Inferior parietal cortex (tissue), 1 donor: ENCODE measurements around the gene VIL1.

ENCODE experiments used
- DNase-seq: peaks from one replicate; pipeline ENCODE4 v3.0.0-alpha.2; 2016; ENCODE audit errors: extremely low spot score

VIL1 gene

DNA sequence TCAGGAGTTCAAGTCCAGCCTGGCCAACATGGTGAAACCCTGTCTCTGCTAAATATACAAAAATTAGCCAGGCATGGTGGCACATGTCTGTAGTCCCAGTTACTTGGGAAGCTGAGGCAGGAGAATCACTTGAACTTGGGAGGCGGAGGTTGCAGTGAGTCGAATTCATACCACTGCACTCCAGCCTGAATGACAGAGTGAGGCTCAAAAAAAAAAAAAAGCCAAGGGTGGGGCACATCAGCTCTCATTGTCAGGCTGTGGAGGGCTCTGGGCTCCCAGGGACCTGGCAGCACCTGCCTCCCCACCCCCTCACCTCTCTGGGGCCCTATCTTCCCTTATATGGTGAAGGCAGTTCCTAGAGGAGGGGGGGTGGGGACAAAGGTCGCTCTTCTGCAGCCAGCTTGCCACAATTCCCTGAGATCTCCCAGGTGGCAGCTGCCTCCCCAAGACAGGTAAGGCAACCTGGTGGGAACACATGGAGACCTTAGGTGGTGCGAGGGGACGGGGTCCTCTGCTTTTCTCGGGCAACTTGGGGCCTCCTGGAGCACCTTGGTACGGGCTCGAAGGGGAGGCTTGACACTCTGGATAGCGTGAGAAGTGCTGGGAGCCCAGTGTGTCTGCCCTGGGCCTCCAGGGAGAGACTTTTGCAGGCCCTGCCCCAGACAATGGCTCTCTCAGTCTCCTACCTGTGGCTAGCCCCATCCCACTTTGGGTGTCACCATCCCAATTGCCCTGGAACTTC is at the start of gene VIL1:
Gene VIL1 (plus strand): TSS at position 407 of the 742 bp plus-strand sequence. CDS start 4,656 bp downstream, outside the sequence.
- DNase-seq, result no peak

DNA sequence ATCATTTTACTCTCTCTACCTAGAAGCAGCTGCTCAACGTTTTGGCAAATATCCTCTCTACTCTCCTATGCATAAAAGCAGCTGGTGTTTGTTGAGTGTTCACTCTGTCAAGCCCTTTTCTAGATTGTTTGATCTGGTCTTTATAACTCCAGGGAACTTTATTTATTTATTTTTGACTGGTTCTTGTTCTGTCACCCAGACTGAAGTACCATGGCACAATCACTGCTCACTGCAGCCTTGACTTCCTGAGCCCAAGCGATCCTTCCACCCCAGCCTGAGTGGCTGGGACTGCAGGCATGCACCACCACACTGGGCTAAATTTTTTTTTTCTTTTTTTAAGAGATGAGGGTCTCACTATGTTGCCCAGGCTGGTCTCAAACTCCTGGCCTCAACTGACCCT is 49.6 kb upstream of the VIL1 start:
- DNase-seq, result no peak

DNA sequence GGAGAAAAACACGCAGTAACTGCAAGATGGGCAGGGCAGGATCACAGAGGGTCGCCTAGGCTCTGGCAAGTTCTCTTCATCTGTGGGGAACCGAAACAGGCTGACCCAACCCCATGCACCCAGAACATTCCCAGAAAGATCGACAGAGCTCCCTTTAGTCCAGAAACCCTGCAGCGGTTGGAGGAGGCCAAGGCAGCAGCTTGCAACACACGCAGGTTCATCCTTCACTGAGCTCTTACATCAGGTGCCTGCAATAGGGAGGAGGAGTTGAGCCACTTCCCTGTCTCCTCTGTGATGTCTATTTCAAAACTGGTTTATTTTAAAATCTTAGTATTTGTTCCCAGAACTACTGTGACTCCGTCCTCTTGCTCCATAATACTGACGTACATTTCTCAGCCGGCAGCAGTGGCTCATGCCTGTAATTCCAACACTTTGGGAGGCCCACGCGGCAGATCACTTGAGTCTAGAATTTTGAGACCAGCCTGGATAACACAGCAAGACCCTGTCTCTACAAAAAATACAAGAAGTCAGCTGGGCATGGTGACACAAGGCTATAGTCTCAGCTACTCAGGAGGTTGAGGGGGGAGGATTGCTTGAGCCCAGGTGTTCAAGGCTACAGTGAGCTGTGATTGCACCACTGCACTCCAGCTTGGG is 48.4 kb upstream of the VIL1 start:
- DNase-seq, result no peak

DNA sequence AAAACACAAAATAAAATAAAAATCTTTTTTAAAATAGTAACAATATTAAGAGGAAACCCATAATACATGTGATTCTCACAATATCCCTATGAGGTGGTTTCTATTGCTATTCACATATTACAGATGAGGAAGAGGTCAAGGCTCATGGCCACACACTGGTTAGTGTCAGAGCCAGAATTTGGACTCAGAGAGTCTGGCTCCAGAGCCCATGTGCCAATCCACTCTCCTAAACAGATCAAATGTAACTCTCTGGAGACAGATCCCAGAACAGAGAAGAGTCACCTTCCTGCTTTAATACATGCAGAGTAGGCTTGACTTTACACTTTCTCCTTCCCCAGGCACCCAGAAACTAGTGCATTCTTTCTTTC is 47.0 kb upstream of the VIL1 start:
- no peak for DNase-seq

DNA sequence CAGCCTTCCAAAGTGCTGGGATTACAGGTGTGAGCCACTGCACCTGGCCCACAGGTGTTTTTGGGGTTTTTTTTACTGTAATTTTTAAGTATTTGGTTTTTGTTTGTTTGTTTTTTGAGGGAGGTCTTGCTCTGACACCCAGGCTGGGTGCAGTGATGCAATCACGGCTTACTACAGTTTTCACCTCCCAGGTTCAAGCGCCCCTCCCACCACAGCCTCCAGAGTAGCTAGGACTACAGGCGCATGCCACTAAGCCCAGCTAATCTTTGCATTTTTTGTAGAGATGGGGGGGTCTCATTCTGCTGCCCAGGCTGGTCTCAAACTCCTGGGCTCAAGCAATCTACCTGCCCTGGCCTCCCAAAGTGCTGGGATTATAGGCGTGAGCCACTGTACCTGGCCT is 44.1 kb upstream of the VIL1 start:
- no peak for DNase-seq

DNA sequence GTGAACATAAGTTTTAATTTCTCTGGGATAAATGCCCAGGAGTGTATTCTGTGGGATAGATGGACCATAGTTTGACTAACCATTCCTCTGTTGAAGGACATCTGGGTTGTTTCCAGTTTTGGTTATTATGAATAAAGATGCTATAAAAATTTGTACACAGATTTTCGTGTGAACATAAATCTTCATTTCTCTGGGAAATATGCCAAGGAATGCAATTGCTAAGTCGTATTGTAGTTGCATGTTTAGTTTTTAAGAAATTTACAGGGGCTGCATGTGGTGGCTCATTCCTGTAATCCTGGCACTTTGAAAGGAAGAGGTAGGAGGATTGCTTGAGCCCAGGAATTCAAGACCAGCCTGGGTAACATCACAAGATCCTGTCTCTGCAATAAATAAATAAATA is 43.7 kb upstream of the VIL1 start:
- no peak for DNase-seq

DNA sequence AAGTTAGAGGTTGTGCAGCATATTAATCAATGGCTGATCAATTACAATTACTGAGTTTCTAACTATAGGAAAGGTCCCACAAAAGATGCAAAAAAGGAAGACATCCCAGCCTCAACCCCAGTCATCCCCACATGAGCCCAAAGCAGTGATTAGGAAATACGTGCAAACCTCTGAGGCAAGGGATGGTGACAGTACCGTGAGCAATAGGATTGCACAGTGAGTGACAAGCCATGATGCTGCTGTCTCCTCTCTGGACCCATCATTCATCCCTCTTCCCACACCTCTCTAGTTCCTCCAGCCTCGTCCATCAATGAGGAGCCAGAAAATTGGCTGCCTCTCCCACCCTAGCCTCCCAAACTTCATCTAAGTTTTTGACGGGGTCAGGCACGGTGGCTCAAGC is 40.9 kb upstream of the VIL1 start:
- DNase-seq, result no peak

DNA sequence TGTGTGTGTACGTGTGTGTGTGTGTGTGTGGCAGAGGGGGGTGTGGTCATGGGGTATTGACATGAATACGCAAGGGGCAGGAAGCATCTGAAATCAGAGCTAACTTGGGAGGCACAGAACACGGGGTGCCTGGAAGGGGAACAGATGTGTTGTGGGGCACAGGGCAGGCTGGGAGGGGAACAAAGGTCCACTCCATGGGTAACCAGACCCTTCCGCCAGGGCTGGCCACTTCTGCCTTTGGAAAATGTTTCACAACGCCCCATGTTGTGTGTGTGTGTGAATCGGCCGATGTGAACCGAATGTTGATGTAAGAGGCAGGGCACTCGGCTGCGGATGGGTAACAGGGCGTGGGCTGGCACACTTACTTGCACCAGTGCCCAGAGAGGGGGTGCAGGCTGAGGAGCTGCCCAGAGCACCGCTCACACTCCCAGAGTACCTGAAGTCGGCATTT is 37.0 kb upstream of the VIL1 start, which contains the start of gene SLC11A1:
Gene SLC11A1 (plus strand): TSS at position 358 of the 451 bp plus-strand sequence. CDS start 96 bp downstream, outside the sequence.
- DNase-seq, result no peak

DNA sequence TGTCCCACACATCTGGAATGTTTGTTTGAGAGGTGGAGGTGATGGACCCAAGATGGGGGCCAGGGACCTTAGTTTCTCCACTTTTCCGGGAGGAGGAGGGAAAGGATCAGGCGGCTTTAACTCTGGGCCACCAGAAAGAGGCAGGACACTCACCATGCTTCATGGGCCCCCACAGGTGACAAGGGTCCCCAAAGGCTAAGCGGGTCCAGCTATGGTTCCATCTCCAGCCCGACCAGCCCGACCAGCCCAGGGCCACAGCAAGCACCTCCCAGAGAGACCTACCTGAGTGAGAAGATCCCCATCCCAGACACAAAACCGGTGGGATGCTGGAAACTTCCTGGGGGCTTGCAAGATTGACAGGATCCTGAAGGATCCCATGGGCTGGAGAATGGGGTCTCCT is 36.1 kb upstream of the VIL1 start:
- DNase-seq, result no peak

DNA sequence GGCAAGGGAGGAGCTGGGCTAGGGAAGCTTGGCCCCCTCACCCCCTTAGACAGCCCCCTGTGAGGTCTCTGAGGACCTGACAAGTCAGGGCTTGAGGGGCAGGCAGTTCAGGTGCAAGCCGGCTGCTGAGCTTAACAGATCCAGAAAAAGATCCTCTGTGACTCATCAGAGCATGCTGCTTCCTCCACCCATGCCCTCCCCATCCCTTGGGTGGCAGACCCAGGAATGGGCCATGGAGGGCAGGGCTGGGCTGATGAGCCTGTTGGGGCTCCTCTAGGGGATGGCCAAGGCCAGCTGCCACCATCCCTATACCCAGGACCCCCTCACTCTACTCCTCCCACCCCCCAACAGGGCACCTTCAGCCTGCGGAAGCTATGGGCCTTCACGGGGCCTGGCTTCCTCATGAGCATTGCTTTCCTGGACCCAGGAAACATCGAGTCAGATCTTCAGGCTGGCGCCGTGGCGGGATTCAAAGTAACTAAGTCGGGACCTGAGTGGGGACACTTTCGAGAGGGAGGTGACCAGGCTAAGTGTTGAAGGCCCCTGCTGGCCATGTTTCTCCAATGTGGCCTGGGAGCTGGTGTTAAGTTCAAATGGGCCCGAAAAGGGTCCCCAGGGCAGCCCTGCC is 34.9 kb upstream of the VIL1 start:
- no peak for DNase-seq

DNA sequence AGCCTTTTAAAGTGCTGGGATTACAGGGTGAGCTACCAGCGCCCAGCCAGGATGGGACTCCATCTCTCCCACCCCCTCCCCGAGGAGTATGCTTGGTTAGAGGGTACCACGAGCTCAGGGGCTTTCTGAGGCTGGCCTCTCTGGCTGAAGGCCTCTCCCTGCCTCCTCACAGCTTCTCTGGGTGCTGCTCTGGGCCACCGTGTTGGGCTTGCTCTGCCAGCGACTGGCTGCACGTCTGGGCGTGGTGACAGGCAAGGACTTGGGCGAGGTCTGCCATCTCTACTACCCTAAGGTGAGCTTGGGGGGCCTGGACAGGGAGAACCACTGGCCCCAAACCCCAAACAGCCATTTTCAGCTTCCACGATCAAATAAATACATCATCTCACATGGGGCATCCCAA is 33.9 kb upstream of the VIL1 start:
- no peak for DNase-seq

DNA sequence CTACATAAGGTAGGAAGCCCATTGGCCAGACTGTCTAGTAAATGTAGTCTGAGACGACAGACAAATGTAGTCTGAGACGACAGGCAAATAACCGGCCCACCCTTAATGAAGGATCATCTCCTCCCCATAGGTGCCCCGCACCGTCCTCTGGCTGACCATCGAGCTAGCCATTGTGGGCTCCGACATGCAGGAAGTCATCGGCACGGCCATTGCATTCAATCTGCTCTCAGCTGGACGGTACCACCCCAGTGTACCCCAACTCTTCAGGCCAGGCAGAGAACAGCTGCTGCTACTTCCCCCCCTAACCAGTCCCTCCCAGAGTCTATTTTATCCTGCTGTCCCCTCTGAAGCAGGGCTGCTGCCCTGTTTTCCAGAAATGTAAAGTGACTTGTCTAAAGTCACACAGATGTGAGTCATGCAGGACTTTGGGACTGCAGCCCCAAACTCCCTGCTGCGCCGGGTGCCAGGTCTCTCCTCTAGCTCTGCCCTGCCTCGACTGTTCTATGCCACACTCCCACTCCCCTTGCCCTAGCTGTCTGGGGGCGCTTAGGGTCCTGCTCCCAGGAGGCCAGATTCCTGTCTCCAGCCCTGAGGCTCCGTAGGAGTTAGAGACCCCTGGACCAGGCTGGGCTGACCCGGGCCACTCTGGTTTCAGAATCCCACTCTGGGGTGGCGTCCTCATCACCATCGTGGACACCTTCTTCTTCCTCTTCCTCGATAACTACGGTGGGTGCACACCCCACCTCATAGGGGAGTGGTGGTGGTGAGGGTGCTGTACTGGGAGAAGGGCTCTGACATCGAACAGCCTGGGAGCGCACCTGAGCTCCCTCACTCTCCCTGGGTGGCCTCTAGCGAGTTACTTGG is 32.2 kb upstream of the VIL1 start:
- no peak for DNase-seq

DNA sequence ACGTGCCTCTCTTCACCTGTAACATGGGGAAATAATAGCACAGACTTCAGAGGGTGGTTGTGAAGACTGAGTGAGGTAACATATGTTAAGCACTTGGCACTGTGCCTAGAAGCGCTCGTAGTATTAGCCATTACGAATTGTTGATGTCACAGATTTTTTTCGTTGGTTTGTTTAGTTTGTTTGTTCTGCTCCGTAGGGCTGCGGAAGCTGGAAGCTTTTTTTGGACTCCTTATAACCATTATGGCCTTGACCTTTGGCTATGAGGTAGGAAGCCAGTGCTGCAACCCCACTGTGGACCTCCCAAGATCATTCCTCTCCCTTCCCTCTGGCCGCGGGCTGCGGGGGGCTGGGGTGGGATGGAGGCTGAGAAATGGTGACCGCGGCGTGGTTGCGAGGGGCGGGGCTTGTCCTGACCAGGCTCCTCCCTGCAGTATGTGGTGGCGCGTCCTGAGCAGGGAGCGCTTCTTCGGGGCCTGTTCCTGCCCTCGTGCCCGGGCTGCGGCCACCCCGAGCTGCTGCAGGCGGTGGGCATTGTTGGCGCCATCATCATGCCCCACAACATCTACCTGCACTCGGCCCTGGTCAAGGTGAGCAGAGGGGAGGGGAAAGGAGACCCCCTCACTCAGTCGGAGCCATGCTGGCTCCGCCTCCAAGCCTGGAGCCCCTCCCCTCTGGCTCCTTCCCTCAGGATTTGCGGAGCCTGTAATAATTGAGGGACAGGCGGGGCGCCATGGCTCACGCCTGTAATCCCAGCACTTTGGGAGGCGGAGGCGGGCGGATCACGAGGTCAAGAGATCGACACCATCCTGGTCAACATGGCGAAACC is 31.3 kb upstream of the VIL1 start:
- DNase-seq, result no peak

DNA sequence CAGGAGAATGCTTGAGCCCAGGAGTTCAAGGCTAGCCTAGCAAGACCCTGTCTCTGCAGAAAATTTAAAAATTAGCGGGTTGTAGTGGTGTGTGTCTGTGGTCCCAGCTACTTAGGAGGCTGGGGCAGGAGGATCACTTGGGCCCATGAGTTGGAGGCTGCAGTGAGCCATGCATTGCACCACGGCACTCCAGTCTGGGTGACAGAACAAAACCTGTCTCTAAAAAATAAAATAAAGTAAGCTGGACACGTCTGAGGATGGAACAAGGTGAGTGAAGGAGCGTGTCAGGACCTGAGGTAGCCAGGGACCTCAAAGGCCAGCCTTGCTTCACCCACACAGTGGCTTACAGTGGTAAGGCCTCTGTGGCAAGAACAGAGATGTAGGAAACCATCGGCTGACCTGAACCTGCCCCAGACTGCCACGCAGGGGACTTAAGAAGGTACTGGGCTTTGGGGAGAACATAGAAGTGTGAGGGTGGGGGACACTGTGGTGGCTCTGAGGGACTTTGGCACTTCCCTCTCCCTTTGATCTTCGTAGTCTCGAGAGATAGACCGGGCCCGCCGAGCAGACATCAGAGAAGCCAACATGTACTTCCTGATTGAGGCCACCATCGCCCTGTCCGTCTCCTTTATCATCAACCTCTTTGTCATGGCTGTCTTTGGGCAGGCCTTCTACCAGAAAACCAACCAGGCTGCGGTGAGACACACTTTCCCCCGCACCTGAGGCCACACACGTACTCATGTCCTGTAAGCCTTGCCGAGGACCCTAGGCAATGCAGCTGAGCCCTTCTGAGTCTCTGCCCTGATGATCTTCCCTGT is 29.4 kb upstream of the VIL1 start:
- no peak for DNase-seq

DNA sequence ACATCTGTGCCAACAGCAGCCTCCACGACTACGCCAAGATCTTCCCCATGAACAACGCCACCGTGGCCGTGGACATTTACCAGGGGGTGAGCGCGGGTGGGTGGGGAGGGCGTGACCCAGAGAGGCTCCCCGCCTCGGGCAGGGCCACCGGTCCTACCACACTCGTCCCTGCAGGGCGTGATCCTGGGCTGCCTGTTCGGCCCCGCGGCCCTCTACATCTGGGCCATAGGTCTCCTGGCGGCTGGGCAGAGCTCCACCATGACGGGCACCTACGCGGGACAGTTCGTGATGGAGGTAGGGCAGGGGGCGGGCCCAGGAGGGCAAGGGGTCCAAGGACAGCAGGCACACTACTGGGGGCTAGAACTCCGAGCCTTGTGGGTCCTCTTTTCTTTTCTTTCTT is 27.7 kb upstream of the VIL1 start:
- no peak for DNase-seq

DNA sequence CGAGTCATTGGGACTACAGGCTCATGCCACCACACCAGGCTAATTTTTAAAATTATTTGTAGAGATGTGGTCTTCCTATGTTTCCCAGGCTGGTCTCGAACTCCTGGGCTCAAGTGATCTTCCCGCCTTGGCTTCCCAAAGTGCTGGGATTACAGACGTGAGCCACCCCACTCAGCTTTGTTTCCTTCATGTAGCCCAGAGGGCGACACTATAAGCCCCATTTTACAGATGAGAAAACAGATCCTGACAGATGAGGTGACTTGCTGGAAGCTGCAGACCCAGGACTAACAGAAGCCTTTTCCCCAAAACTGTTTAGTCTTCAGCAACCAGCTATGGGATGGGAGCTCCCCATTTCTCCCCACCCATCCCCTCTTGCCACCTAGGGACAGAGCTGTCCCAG is 26.5 kb upstream of the VIL1 start:
- no peak for DNase-seq

DNA sequence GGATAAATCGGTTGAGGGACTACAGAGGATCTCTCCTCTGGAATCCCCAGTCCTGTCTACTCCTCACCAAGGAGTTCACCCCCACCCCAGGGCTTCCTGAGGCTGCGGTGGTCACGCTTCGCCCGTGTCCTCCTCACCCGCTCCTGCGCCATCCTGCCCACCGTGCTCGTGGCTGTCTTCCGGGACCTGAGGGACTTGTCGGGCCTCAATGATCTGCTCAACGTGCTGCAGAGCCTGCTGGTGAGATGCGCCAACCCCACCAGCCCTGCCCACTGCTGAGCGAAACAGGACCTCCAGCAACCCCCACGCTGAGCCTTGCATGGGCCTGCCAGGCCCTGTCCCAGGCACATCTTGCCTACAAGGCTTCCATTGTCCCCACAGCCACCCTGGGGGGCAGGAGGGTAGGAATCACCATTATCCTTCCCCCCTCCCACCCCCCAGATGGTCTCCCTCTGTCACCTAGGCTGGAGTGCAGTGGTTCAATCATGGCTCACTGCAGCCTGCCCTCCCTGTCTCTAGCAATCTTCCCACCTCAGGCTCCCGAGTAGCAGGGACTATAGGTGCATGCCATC is 25.9 kb upstream of the VIL1 start:
- no peak for DNase-seq

DNA sequence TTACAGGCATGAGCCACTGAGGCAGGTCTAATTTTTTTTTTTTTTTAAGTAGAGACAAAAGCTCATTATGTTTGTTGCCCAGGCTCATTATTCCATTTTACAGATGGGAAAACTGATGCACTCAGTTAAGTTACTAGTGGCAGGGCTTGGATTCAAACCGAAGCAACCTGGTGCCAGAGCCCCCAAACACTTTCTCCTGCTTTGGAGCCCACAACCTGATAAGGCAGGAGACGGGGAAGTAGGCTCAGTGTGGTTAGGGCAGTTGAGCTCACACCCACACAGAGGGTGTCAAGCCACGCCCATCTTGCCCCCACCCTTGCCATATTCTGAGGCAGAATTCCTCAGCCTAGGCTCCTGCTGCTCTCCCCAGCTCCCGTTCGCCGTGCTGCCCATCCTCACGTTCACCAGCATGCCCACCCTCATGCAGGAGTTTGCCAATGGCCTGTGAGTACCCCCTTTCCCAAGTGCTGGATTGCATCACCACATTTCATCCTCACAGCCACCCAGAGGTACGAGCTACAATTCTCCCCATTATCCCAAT is 25.1 kb upstream of the VIL1 start:
- no peak for DNase-seq

DNA sequence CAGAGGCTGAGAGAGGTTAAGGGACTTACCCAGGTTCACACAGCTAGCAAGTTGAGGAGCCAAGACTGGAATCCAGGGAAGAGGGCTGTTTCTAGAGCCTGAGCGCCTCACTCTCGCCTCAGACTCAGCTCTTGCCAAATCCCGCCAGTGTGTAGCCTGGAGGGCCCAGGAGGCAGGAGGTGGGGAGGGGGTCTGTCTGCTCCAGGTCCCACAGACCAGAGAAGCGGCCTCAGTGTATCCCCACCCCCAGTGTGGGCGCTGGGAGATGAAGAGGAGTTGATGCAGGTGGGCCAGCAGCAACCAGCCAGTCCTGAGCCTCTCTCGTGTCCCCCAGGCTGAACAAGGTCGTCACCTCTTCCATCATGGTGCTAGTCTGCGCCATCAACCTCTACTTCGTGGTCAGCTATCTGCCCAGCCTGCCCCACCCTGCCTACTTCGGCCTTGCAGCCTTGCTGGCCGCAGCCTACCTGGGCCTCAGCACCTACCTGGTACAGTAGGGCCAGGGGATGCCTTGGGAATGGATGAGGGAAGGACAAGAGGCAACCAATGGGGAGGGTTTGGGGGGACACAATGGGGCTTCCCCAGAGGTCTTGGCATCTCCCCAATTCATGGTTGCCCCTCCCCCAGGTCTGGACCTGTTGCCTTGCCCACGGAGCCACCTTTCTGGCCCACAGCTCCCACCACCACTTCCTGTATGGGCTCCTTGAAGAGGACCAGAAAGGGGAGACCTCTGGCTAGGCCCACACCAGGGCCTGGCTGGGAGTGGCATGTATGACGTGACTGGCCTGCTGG is 24.4 kb upstream of the VIL1 start:
- DNase-seq, result no peak
